Measurements from ENCODE around the gene FUT3.

- no peak for TF ChIP-seq POLR2AphosphoS5 (IDR thresholded peaks at IDR 0.05; ENCODE audit: low read depth, low read length)
- no peak for TF ChIP-seq POLR2A (IDR thresholded peaks at IDR 0.05; ENCODE audit: low read depth, low read length)
- TF ChIP-seq TAF1 (IDR thresholded peaks at IDR 0.05; ENCODE audit: low read depth, low read length), result no peak
- TF ChIP-seq PAX5 (IDR thresholded peaks at IDR 0.05; ENCODE audit: insufficient read depth, low read length, severe bottlenecking), result no peak
- TF ChIP-seq SPI1 (IDR thresholded peaks at IDR 0.05; ENCODE audit: low read depth, low read length), result no peak
Observed at GRCh38 chr19:5804516-5805461, 46.5 kb downstream of the FUT3 start, which contains the start of gene NRTN.
